Endothelial cell of umbilical vein (primary cell): ENCODE results near the gene AMD1.
"Not testable (repeated sequence)": the region's sequence is repeated elsewhere in the genome, so short reads cannot be mapped to it uniquely, and the experiment has no call there.

Experiments
- EZH2 ChIP-seq: IDR thresholded peaks from 2 replicates; pipeline ENCODE4 v1.6.1; 2012; ENCODE audit warnings: borderline replicate concordance, low read depth, mild to moderate bottlenecking, moderate library complexity, low read length, inconsistent platforms; ENCODE audit not compliant: severe bottlenecking
- FOS ChIP-seq: IDR thresholded peaks from 2 replicates; pipeline ENCODE4 v1.6.1; 2011; ENCODE audit warnings: mild to moderate bottlenecking, low read length, moderate library complexity, borderline replicate concordance; ENCODE audit not compliant: insufficient read depth
- GATA2 ChIP-seq: IDR thresholded peaks from 2 replicates; pipeline ENCODE4 v1.7.0; 2011; ENCODE audit warnings: low read depth, mild to moderate bottlenecking, moderate library complexity, mixed read lengths, low read length; ENCODE audit not compliant: insufficient read length, insufficient read depth
- JUN ChIP-seq: IDR thresholded peaks from 2 replicates; pipeline ENCODE4 v1.6.1; 2011; ENCODE audit warnings: borderline replicate concordance, low read depth; ENCODE audit not compliant: insufficient read length, insufficient read depth
- MYC ChIP-seq: IDR thresholded peaks from one replicate; pipeline ENCODE4 v1.6.1; 2011; ENCODE audit warnings: mild to moderate bottlenecking, low read depth, low read length
- POLR2A ChIP-seq: IDR thresholded peaks from 2 replicates; pipeline ENCODE4 v1.6.1; 2012; ENCODE audit warnings: low read depth, mild to moderate bottlenecking, control low read depth, low read length
- POLR2AphosphoS5 ChIP-seq: IDR thresholded peaks from 2 replicates; pipeline ENCODE4 v1.6.1; 2012; ENCODE audit warnings: low read depth, mild to moderate bottlenecking, control low read depth, low read length, moderate library complexity; ENCODE audit not compliant: insufficient read depth
- TF ChIP-seq, protein P1 (sequence below), 2 donors: IDR thresholded peaks; 1 replicate in 1 of 2; 2 replicates in 1 of 2; pipeline ENCODE4 v1.5.1; 2011; ENCODE audit warnings: low read length in 2 of 2, mild to moderate bottlenecking in 2 of 2, moderate library complexity in 2 of 2, control low read depth in 1 of 2, inconsistent platforms in 1 of 2, low read depth in 1 of 2; ENCODE audit not compliant: insufficient read depth in 1 of 2; ENCODE audit errors: extremely low read depth in 1 of 2
- TF ChIP-seq, protein P2 (sequence below): IDR thresholded peaks from 2 replicates; pipeline ENCODE4 v1.6.1; 2011; ENCODE audit not compliant: insufficient read depth, insufficient read length

DNA sequence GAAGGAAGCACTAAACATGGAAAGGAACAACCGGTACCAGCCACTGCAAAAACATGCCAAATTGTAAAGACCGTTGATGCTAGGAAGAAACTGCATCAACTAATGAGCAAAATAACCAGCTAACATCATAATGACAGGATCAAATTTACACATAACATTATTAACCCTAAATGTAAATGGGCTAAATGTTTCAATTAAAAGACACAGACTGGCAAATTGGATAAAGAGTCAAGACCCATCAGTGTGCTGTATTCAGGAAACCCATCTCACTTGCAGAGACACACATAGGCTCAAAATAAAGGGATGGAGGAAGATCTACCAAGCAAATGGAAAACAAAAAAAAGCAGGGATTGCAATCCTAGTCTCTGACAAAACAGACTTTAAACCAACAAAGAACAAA, 31.7 kb downstream of the AMD1 start:
- not testable (repeated sequence) for TF ChIP-seq POLR2A, POLR2AphosphoS5, EZH2, JUN, MYC, FOS, GATA2
- TF ChIP-seq, protein P1, sequence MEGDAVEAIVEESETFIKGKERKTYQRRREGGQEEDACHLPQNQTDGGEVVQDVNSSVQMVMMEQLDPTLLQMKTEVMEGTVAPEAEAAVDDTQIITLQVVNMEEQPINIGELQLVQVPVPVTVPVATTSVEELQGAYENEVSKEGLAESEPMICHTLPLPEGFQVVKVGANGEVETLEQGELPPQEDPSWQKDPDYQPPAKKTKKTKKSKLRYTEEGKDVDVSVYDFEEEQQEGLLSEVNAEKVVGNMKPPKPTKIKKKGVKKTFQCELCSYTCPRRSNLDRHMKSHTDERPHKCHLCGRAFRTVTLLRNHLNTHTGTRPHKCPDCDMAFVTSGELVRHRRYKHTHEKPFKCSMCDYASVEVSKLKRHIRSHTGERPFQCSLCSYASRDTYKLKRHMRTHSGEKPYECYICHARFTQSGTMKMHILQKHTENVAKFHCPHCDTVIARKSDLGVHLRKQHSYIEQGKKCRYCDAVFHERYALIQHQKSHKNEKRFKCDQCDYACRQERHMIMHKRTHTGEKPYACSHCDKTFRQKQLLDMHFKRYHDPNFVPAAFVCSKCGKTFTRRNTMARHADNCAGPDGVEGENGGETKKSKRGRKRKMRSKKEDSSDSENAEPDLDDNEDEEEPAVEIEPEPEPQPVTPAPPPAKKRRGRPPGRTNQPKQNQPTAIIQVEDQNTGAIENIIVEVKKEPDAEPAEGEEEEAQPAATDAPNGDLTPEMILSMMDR (IDR thresholded peaks at IDR 0.05; ENCODE audit: extremely low read depth in 1 of 2, insufficient read depth in 1 of 2, low read depth in 1 of 2, low read length in 2 of 2): not testable (repeated sequence)
- TF ChIP-seq, protein P2, sequence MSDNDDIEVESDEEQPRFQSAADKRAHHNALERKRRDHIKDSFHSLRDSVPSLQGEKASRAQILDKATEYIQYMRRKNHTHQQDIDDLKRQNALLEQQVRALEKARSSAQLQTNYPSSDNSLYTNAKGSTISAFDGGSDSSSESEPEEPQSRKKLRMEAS: not testable (repeated sequence)
